ENCODE data around the gene NHERF2. TPM values are rescaled to one million over a fixed set of nuclear protein-coding genes. Genes with fewer than 3 reads are reported as not detected.

Gene NHERF2
- total and polyA plus RNA-seq, 9 of the 15 experiments (the other 6 are each of a cell fraction or from before 2014, with no cell fraction given), result 0.15 to 42.0 (median 12.5) TPM

DNA sequence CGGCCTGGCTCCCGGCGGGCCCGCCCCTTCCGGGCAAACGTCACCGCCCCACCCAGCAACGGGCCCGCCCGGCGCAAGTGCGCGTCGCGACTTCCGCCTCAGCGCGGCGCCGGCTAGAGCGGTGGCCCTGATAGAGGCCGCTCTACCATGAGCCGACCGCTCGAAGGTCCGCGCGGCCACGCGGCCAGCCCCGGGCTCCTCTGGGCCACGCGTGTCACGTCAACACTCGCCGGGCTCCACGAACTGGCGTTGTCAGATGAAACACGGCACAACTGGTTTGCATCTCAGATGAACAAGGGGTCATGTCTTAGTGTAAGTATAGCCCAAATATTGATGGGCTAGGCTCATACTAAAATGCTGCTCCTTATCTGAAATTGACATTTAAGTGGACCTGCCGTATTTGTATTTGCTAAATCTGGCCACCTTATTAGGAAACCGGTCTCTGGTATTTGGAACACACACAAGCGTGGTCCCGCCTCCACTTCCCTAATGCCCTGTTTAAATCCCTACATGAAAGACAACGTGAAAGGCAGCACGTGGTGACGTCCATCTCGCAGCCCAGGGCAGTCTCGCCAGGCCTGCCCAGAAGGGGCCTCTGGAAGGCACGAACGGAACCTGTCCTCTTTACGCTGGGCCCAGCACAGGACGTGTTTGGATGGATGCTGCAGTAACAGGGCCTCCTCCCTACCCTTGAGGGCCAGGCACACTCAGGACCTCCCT lies 16.8 kb upstream of the NHERF2 start, which contains the start of gene ZNF598 (continued):
- TF ChIP-seq ETV6 (IDR thresholded peaks at IDR 0.05; ENCODE audit: borderline replicate concordance in 1 of 2, low read depth in 2 of 2, low read length in 1 of 2), result no peak
- TF ChIP-seq ETV6 (CRISPR knock-in tag; IDR thresholded peaks at IDR 0.05; ENCODE audit: borderline replicate concordance), result no peak; the same call in 1 of the 2 replicates
- TF ChIP-seq, protein P1, sequence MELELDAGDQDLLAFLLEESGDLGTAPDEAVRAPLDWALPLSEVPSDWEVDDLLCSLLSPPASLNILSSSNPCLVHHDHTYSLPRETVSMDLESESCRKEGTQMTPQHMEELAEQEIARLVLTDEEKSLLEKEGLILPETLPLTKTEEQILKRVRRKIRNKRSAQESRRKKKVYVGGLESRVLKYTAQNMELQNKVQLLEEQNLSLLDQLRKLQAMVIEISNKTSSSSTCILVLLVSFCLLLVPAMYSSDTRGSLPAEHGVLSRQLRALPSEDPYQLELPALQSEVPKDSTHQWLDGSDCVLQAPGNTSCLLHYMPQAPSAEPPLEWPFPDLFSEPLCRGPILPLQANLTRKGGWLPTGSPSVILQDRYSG (tag; conservative IDR thresholded peaks at IDR 0.05; ENCODE audit: low read depth), result peak; percentile 58; the same call in 1 of the 2 replicates
- no peak for TF ChIP-seq HOXB6 (CRISPR knock-in tag; IDR thresholded peaks at IDR 0.05; ENCODE audit: borderline replicate concordance)
- no peak for TF ChIP-seq BRCA1 (IDR thresholded peaks at IDR 0.05)
- no peak for TF ChIP-seq BRCA1 (CRISPR knock-in tag; IDR thresholded peaks at IDR 0.05)
- TF ChIP-seq, protein P2, sequence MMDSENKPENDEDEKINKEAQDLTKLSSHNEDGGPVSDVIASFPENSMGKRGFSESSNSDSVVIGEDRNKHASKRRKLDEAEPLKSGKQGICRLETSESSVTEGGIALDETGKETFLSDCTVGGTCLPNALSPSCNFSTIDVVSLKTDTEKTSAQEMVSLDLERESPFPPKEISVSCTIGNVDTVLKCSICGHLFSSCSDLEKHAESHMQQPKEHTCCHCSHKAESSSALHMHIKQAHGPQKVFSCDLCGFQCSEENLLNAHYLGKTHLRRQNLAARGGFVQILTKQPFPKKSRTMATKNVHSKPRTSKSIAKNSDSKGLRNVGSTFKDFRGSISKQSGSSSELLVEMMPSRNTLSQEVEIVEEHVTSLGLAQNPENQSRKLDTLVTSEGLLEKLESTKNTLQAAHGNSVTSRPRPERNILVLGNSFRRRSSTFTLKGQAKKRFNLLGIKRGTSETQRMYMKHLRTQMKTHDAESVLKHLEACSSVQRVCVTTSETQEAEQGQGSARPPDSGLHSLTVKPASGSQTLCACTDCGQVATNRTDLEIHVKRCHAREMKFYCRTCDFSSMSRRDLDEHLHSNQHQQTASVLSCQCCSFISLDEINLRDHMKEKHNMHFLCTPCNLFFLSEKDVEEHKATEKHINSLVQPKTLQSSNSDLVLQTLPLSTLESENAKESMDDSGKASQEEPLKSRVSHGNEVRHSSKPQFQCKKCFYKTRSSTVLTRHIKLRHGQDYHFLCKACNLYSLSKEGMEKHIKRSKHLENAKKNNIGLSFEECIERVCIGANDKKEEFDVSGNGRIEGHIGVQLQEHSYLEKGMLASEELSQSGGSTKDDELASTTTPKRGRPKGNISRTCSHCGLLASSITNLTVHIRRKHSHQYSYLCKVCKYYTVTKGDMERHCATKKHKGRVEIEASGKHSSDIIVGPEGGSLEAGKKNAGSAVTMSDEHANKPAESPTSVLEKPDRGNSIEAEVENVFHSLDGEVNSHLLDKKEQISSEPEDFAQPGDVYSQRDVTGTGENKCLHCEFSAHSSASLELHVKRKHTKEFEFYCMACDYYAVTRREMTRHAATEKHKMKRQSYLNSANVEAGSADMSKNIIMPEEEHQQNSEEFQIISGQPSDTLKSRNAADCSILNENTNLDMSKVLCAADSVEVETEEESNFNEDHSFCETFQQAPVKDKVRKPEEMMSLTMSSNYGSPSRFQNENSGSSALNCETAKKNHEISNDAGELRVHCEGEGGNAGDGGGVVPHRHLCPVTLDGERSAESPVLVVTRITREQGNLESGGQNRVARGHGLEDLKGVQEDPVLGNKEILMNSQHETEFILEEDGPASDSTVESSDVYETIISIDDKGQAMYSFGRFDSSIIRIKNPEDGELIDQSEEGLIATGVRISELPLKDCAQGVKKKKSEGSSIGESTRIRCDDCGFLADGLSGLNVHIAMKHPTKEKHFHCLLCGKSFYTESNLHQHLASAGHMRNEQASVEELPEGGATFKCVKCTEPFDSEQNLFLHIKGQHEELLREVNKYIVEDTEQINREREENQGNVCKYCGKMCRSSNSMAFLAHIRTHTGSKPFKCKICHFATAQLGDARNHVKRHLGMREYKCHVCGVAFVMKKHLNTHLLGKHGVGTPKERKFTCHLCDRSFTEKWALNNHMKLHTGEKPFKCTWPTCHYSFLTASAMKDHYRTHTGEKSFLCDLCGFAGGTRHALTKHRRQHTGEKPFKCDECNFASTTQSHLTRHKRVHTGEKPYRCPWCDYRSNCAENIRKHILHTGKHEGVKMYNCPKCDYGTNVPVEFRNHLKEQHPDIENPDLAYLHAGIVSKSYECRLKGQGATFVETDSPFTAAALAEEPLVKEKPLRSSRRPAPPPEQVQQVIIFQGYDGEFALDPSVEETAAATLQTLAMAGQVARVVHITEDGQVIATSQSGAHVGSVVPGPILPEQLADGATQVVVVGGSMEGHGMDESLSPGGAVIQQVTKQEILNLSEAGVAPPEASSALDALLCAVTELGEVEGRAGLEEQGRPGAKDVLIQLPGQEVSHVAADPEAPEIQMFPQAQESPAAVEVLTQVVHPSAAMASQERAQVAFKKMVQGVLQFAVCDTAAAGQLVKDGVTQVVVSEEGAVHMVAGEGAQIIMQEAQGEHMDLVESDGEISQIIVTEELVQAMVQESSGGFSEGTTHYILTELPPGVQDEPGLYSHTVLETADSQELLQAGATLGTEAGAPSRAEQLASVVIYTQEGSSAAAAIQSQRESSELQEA (IDR thresholded peaks at IDR 0.05; ENCODE audit: low read depth), result no peak
- TF ChIP-seq, protein P3, sequence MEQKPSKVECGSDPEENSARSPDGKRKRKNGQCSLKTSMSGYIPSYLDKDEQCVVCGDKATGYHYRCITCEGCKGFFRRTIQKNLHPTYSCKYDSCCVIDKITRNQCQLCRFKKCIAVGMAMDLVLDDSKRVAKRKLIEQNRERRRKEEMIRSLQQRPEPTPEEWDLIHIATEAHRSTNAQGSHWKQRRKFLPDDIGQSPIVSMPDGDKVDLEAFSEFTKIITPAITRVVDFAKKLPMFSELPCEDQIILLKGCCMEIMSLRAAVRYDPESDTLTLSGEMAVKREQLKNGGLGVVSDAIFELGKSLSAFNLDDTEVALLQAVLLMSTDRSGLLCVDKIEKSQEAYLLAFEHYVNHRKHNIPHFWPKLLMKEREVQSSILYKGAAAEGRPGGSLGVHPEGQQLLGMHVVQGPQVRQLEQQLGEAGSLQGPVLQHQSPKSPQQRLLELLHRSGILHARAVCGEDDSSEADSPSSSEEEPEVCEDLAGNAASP (IDR thresholded peaks at IDR 0.05), result no peak
- TF ChIP-seq POLR3G (IDR thresholded peaks at IDR 0.05; ENCODE audit: extremely low read depth, insufficient read length, insufficient replicate concordance), result no peak
- no peak for TF ChIP-seq ZKSCAN8 (CRISPR knock-in tag; IDR thresholded peaks at IDR 0.05)
- TF ChIP-seq ZNF324 (CRISPR knock-in tag; IDR thresholded peaks at IDR 0.05), result no peak
- TF ChIP-seq, protein P4, sequence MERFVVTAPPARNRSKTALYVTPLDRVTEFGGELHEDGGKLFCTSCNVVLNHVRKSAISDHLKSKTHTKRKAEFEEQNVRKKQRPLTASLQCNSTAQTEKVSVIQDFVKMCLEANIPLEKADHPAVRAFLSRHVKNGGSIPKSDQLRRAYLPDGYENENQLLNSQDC (CRISPR knock-in tag; IDR thresholded peaks at IDR 0.05), result peak; percentile 77; the same call in 1 of the 2 replicates
- no peak for TF ChIP-seq BCL6 (CRISPR knock-in tag; IDR thresholded peaks at IDR 0.05)
- TF ChIP-seq TGIF2 (CRISPR knock-in tag; IDR thresholded peaks at IDR 0.05), result no peak
- TF ChIP-seq STAT5A (IDR thresholded peaks at IDR 0.05; ENCODE audit: borderline replicate concordance, low read length), result no peak; the same call in 1 of the 2 replicates
- no peak for TF ChIP-seq FUS (optimal IDR thresholded peaks at IDR 0.05; ENCODE audit: low read depth, low read length)
- no peak for TF ChIP-seq ZNF184 (CRISPR knock-in tag; IDR thresholded peaks at IDR 0.05)
- TF ChIP-seq TAF7 (tag; IDR thresholded peaks at IDR 0.05), result no peak; the same call in 1 of the 2 replicates
- peak; percentile 82; the same call in 1 of the 2 replicates for TF ChIP-seq KLF1 (tag; IDR thresholded peaks at IDR 0.05)

Data from K562 (cell line).